IMR-90 (cell line): ENCODE data around the gene MSI2. TPM values are rescaled to one million over a fixed set of nuclear protein-coding genes. Genes with fewer than 3 reads are reported as not detected.

Source experiments
- ATAC-seq: fragments of 200-7000 bp; cut with Tn5 transposase; 2 replicates; pipeline ENCODE4 v1.9.1; 2020; ENCODE audit warnings: low read depth, mild to moderate bottlenecking, moderate library complexity
- BruUV-seq: library from RNA; stranded (reverse); fragments of 400-500 nt; replicated peaks from 2 replicates; lab custom pipeline; 2021; lab: Mats Ljungman, UMichigan
- CTCF ChIA-PET: fragments of 300-600 bp; formaldehyde crosslinking; extraction: SDS; loops from one replicate; lab custom pipeline; 2021; ENCODE audit warnings: antibody characterized with exemption; lab: Yijun Ruan, JAX
- POLR2A ChIA-PET: fragments of 300-600 bp; sonication (Branson Sonifier 250); formaldehyde crosslinking; loops from one replicate; lab custom pipeline; 2022; ENCODE audit warnings: antibody characterized with exemption; ENCODE audit not compliant: unreplicated experiment; lab: Charles Lee
- DNase-seq: peaks from one replicate; pipeline ENCODE4 v3.0.0; 2013
- H2AFZ ChIP-seq: replicated peaks from 2 replicates; pipeline ENCODE3; 2013; ENCODE audit warnings: low read length, mild to moderate bottlenecking; ENCODE audit not compliant: poor library complexity
- H2AK5ac ChIP-seq: 2 replicates; pipeline ENCODE4 v1.6.1; 2013; ENCODE audit warnings: low read depth, low read length, inconsistent platforms
- H2AK9ac ChIP-seq: replicated peaks from 2 replicates; pipeline ENCODE3; 2013; ENCODE audit warnings: mild to moderate bottlenecking, low read depth, low read length, moderate library complexity; ENCODE audit not compliant: poor library complexity
- H2BK120ac ChIP-seq: 2 replicates; pipeline ENCODE4 v1.6.1; 2013; ENCODE audit warnings: low read depth, low read length, inconsistent platforms
- H2BK15ac ChIP-seq: 3 replicates; pipeline ENCODE4 v1.6.1; 2013; ENCODE audit warnings: low read depth, low read length, inconsistent platforms
- H2BK20ac ChIP-seq: 2 replicates; pipeline ENCODE4 v1.6.1; 2013; ENCODE audit warnings: low read depth, mild to moderate bottlenecking, inconsistent platforms, low read length, moderate library complexity
- H2BK5ac ChIP-seq: 2 replicates; pipeline ENCODE4 v1.6.1; 2013; ENCODE audit warnings: mild to moderate bottlenecking, low read depth, low read length, inconsistent platforms; ENCODE audit not compliant: poor library complexity, severe bottlenecking
- H3K14ac ChIP-seq: replicated peaks from 2 replicates; pipeline ENCODE4 v1.6.1; 2013; ENCODE audit warnings: low read depth, low read length, inconsistent platforms
- H3K18ac ChIP-seq: 2 replicates; pipeline ENCODE4 v1.6.1; 2013; ENCODE audit warnings: low read depth, low read length, control low read depth
- H3K23ac ChIP-seq: 2 replicates; pipeline ENCODE4 v1.6.1; 2013; ENCODE audit warnings: low read depth, low read length, inconsistent platforms
- H3K27ac ChIP-seq: 2 replicates; pipeline ENCODE4 v1.5.1; 2013; ENCODE audit warnings: mild to moderate bottlenecking, control low read depth, low read length; ENCODE audit not compliant: insufficient read depth
- H3K27me3 ChIP-seq: 2 replicates; pipeline ENCODE4 v1.6.1; 2013; ENCODE audit warnings: low read length; ENCODE audit not compliant: control insufficient read depth, insufficient read depth
- H3K36me3 ChIP-seq: 2 replicates; pipeline ENCODE4 v1.6.1; 2013; ENCODE audit warnings: low read length, mixed read lengths; ENCODE audit not compliant: control insufficient read depth, insufficient read depth
- H3K4ac ChIP-seq: 2 replicates; pipeline ENCODE4 v1.6.1; 2013; ENCODE audit warnings: low read depth, low read length, inconsistent platforms
- H3K4me1 ChIP-seq: 2 replicates; pipeline ENCODE4 v1.6.1; 2013; ENCODE audit warnings: low read length, mixed read lengths; ENCODE audit not compliant: control insufficient read depth, insufficient read depth
- H3K4me2 ChIP-seq: 2 replicates; pipeline ENCODE4 v1.6.1; 2013; ENCODE audit warnings: low read depth, mild to moderate bottlenecking, control low read depth, low read length, moderate library complexity
- H3K4me3 ChIP-seq: 2 replicates; pipeline ENCODE4 v1.5.1; 2013; ENCODE audit warnings: low read depth, mild to moderate bottlenecking, control low read depth, low read length, moderate library complexity; ENCODE audit not compliant: insufficient read depth
- H3K56ac ChIP-seq: 2 replicates; pipeline ENCODE4 v1.6.1; 2013; ENCODE audit warnings: low read length, inconsistent platforms; ENCODE audit not compliant: insufficient read depth; ENCODE audit errors: extremely low read depth
- H3K79me1 ChIP-seq, 2 experiments: 2 replicates each; pipeline ENCODE4 v1.6.1; 2013; ENCODE audit warnings: low read length in 2 of 2, inconsistent platforms in 1 of 2, low read depth in 1 of 2
- H3K9ac ChIP-seq: 2 replicates; pipeline ENCODE4 v1.6.1; 2013; ENCODE audit warnings: low read depth, low read length, control low read depth
- H3K9me1 ChIP-seq: 2 replicates; pipeline ENCODE4 v1.6.1; 2013; ENCODE audit warnings: low read length, inconsistent platforms; ENCODE audit not compliant: insufficient read depth
- H3K9me3 ChIP-seq: 2 replicates; pipeline ENCODE4 v1.6.1; 2013; ENCODE audit warnings: low read length; ENCODE audit not compliant: control insufficient read depth, insufficient read depth
- H4K20me1 ChIP-seq: 2 replicates; pipeline ENCODE4 v1.6.1; 2013; ENCODE audit warnings: low read length, inconsistent platforms; ENCODE audit not compliant: insufficient read depth
- H4K5ac ChIP-seq: 2 replicates; pipeline ENCODE4 v1.6.1; 2013; ENCODE audit warnings: mild to moderate bottlenecking, low read depth, low read length, control low read depth
- H4K8ac ChIP-seq, 2 experiments: 2 replicates each; pipeline ENCODE4 v1.6.1; 2013; ENCODE audit warnings: low read depth in 2 of 2, low read length in 2 of 2, control low read depth in 1 of 2, inconsistent platforms in 1 of 2
- H4K91ac ChIP-seq: 2 replicates; pipeline ENCODE4 v1.6.1; 2013; ENCODE audit warnings: low read depth, low read length, inconsistent platforms; ENCODE audit not compliant: insufficient read depth
- BHLHE40 ChIP-seq: fragments of 150-350 bp; IDR thresholded peaks from 2 replicates; pipeline ENCODE4 v1.6.1; 2016; ENCODE audit warnings: mild to moderate bottlenecking, low read depth, low read length
- MAZ ChIP-seq: IDR thresholded peaks from 2 replicates; pipeline ENCODE4 v1.6.1; 2012; ENCODE audit warnings: low read depth, mild to moderate bottlenecking, low read length, improper control_type of control experiment, moderate library complexity, borderline replicate concordance
- MXI1 ChIP-seq: IDR thresholded peaks from 2 replicates; pipeline ENCODE4 v1.6.1; 2012; ENCODE audit warnings: low read depth, mild to moderate bottlenecking, low read length, moderate library complexity, borderline replicate concordance
- NFE2L2 ChIP-seq: fragments of 150-350 bp; IDR thresholded peaks from 2 replicates; pipeline ENCODE4 v1.6.1; 2016; ENCODE audit warnings: low read depth, mild to moderate bottlenecking, low read length
- WGBS, 2 experiments: methylation state at CpG; one replicate each; pipeline versions ENCODE4 v1.1.5 to v1.1.7; 2013; ENCODE audit warnings: missing lambda C conversion rate in 2 of 2; ENCODE audit not compliant: insufficient read length in 1 of 2; ENCODE audit errors: extremely low coverage in 2 of 2; 5-methylcytosine and 5-hydroxymethylcytosine counted together
- dilution Hi-C: fragments of 300-500 bp; cut with HindIII; formaldehyde crosslinking; loops from one replicate; pipeline ENCODE4 v1.14.3; 2018; ENCODE audit warnings: low sequenced_read_pairs; ENCODE audit not compliant: unreplicated experiment
- in situ Hi-C: fragments of 300-500 bp; cut with MboI; formaldehyde crosslinking; loops from 3 replicates; pipeline ENCODE4 v1.14.3; 2019; ENCODE audit warnings: low sequenced_read_pairs, inconsistent platforms, mixed read lengths
- intact Hi-C: fragments of 100-400 bp; cut with micrococcal nuclease; formaldehyde crosslinking; loops from 2 replicates; pipeline ENCODE4 v1.10.0; 2022
- polyA plus RNA-seq, 3 experiments: library from polyadenylated mRNA; depleted of rRNA; stranded (reverse); fragments of >200 nt; gene quantifications; 2 replicates each; pipeline ENCODE4 v1.2.3, GENCODE V29; 2012; ENCODE audit warnings: low replicate concordance in 1 of 3
- total RNA-seq: library from RNA; depleted of rRNA; stranded (reverse); fragments of >200 nt; gene quantifications from 2 replicates; pipeline ENCODE4 v1.2.3, GENCODE V29; 2012
- TF ChIP-seq, protein P1 (sequence below): fragments of 150-350 bp; IDR thresholded peaks from 2 replicates; pipeline ENCODE4 v1.6.1; 2016; ENCODE audit warnings: low read depth, mild to moderate bottlenecking, low read length, moderate library complexity, borderline replicate concordance

Gene MSI2
- total and polyA plus RNA-seq, 2 of the 4 experiments (the other 2 are of a cell fraction) = 13.0 to 16.0 TPM

DNA sequence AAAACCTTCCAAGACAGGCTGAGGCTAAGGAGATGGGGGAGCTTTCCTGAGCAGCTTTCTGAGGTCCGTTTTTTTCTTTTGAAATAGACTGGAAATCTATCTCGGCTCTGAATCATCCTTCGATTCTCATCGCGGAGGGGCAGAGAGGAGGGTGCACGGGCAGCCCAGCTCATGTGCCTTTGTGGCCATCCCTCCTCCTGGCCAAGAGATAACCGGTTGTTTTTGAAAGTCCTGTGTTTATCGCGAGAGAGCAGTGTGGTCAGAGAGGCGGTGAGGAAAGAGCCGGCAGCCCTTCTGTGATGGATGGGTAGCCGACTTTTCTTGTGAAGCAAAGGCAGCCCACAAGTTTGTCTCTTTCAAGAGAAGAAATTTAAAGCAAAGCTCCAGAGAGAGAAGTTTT, 297.2 kb downstream of the MSI2 start:
- BruUV-seq = no TSS peak
- H4K91ac ChIP-seq = peak overlapping the region; percentile 26; the same call in 1 of the 2 replicates
- intact Hi-C loops = no loop called here
- H4K8ac ChIP-seq = peak overlapping the region in 1 of 2 experiments; percentile 53; a peak in 2 of 4 replicates
- POLR2A ChIA-PET = interaction anchor here (0.6 kb wide), 1 partner anchor 21 kb away, joined by 3 read pairs; no protein-coding TSS in a partner anchor
- peak overlapping the region; percentile 11; the same call in 1 of the 2 replicates for H3K27ac ChIP-seq
- DNase-seq (peak; percentile 80), ATAC-seq (peak; percentile 84)
- H3K14ac ChIP-seq = peak overlapping the region; percentile 75
- CTCF ChIA-PET = interaction anchor here (0.6 to 1.9 kb wide), 3 partner anchors 70 to 410 kb away, joined by 3 to 5 read pairs (median 3); no protein-coding TSS in a partner anchor
- peak overlapping the region; percentile 43 for H3K4me2 ChIP-seq
- no peak overlapping the region for H2BK15ac ChIP-seq
- H3K4ac ChIP-seq = peak overlapping the region; percentile 56
- no peaks in the 10 kb centered on the region for H4K20me1 ChIP-seq
- no peak overlapping the region; the same call in 1 of the 2 replicates for H4K5ac ChIP-seq
- no peaks in the 10 kb centered on the region for H3K9me3 ChIP-seq
- peak overlapping the region; percentile 13 for H3K9ac ChIP-seq
- H3K4me3 ChIP-seq = no peak overlapping the region
- peak overlapping the region; percentile 4; the same call in 1 of the 2 replicates for H2BK20ac ChIP-seq
- H3K27me3 ChIP-seq = no peaks in the 10 kb centered on the region
- peak overlapping the region; percentile 43; the same call in 1 of the 2 replicates for H3K18ac ChIP-seq
- no peak overlapping the region for H2AK5ac ChIP-seq
- H3K9me1 ChIP-seq = peaks cover 12% of the 10 kb centered on the region; the same call in 1 of the 2 replicates
- WGBS, 2 experiments = 10% methylated on average over 6 of the region's 12 CpGs; no CpG with 5 or more reads in 1 of the 2 experiments
- H3K56ac ChIP-seq = no peak overlapping the region
- peak overlapping the region; percentile 66 for H2AFZ ChIP-seq
- TF ChIP-seq MXI1 = 0 out of 2 replicates have a peak, but pooled peaks have one; percentile 43
- TF ChIP-seq, protein P1, sequence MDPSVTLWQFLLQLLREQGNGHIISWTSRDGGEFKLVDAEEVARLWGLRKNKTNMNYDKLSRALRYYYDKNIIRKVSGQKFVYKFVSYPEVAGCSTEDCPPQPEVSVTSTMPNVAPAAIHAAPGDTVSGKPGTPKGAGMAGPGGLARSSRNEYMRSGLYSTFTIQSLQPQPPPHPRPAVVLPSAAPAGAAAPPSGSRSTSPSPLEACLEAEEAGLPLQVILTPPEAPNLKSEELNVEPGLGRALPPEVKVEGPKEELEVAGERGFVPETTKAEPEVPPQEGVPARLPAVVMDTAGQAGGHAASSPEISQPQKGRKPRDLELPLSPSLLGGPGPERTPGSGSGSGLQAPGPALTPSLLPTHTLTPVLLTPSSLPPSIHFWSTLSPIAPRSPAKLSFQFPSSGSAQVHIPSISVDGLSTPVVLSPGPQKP = no peak
- TF ChIP-seq NFE2L2 = no peak
- TF ChIP-seq MAZ = peak; percentile 43; the same call in 1 of the 2 replicates
- peak; percentile 91 for TF ChIP-seq BHLHE40
- in situ Hi-C loops = no loop called here
- peak overlapping the region; percentile 41 for H2BK120ac ChIP-seq
- no peak overlapping the region for H2AK9ac ChIP-seq
- peaks cover 17% of the 10 kb centered on the region for H3K4me1 ChIP-seq
- no peak overlapping the region for H2BK5ac ChIP-seq
- H3K79me1 ChIP-seq = peaks cover 0 to 10% of the 10 kb centered on the region in 2 experiments; a peak in 1 of 4 replicates
- peak overlapping the region; percentile 1; the same call in 1 of the 2 replicates for H3K23ac ChIP-seq
- dilution Hi-C loops = no loop called here
- H3K36me3 ChIP-seq = no peaks in the 10 kb centered on the region
